ENCODE results near the gene ADPRH. TPM values are rescaled to one million over a fixed set of nuclear protein-coding genes. Genes with fewer than 3 reads are reported as not detected.
A peak's percentile ranks its signal among the peaks of the same experiment; 100 is the strongest.

ADPRH gene
- polyA plus RNA-seq, 1 donor, result 6.3 TPM

DNA sequence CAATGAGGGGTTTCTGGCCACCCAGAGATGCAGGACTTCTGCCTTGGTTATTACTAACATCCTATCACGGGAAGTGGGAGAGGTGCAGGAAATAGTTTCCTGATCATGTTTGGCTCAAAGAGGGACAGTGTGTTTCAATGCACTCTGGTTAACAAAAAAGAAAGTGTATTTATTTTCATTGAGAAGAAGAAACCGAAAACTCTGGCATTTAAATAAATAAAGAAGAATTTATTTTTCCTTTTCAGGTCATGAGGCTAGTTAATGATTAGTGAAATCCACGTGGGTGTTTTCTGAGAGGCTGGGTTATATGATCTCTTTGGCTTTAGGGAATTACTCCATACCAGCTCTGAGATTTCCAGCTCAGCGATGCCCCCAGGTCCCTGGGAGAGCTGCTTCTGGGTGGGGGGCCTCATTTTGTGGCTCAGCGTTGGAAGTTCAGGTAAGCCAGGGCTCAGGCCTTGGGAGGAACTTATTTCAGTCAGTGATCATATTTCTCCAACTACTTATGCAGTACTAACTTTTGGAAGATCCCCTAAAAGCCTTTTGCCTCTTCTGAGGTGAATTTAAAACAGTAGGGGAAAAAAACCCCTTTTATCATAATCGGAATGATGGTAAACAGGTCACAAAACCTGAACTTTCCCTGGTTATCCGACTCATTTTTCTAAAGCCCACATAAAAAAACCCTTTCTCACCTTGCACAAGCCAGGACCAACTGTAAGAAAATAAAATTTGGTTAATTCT is 18.4 kb downstream of the ADPRH start, which contains the start of gene PLA1A:
PLA1A (plus strand) TSS at position 338 of the 741 bp plus-strand sequence; CDS start at position 367, 29 bp downstream.
- peak; percentile 46 for DNase-seq

DNA sequence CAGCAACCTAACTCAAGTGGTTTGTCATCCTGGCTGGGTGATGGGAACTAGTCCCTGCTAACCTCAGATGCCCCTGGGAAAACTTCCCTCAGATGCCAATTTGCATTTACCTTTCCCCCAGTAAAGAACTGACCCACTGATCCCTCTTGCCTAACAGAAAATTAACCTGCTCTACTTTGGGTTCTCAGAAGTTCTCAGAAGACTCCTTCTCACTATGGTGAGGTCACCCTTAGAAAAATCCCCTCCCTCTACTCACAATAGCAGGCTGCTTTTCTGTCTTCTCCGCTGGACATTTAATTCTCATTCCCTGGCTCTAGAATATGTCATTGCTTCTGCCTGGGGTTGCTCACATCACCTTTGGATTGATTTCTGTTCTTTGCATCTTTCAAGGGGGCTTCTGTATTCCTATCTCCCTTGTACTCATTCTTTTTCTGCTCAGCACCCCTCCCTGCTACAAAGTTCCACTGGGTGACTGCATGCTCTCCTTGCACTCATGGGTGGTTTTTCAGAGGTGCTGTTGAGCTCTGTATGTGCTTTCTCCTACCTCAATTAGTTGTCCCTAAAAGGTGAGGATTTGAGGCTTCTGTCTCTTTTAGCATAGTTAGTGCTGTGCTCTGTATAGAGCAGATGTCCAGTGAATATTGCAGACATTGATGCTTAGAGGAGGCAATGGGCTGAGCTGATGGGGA is 19.3 kb downstream of the ADPRH start:
- DNase-seq, result no peak

DNA sequence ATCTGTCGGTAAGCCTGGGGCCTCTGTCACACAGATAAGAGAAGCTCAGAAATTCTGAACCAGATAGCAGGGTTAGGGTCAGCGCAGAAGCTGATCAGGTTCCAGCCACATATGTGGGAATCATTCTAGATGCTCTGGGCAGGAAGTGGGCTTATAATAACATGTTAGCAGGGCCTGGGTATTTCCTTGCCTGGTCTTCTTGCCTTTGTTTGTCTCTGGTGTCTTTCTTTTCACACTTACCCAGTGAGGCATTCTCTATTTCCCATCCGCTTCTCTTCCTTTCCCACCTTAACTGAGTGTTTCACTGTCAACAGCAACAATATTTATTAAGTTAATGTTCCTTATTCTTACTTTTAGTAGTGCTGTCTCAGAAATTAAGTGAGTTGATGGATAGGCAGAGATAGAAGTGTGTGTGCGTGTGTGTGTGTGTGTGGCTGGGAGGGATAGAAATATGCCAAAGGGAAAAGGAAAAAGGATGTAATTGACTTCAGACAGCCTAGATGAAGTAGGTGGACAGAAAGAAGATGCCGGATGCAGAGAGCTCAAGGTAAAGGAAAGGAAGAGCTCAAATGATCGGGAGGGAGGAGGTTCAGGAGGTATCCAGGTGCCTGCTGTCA is 20.4 kb downstream of the ADPRH start:
- DNase-seq, result no peak

DNA sequence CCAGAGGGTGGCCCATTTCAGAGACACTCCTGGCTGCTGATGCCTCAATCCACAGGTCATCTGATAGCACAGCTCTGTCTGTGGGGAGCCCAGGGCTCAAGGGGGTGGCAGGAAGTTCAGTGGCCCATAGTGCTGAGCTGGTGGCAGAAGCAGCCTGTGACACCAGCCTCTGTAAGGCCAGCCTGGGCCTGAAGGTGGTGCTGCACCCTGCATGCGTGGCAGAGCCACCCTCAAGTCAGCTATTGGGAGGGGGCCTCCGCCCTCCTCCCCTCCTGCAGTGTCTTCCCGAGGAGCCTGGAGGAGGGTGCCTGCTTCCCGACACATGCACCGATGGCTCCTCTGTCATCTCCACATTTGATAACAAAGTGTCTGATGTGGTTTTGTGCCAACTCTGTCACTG is 21.4 kb downstream of the ADPRH start:
- DNase-seq, result no peak

DNA sequence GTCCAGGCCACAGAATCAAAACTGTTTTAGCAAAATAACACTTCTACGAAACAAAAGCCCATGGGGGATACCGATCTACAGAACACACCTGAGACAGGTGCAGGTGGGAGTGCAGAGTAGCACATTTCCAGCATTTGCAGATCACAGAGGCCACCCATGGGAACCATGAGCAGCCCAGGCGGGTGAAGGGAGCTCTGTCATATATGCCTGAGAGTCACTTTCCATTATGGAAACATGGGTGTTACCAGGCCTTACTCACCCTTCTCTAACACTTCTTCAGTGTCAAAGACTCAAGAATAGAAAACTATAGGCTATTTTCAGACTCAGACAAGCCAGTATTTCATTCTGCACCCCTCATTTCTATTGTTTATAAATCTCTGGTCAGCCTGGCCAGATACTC is 21.9 kb downstream of the ADPRH start:
- no peak for DNase-seq

DNA sequence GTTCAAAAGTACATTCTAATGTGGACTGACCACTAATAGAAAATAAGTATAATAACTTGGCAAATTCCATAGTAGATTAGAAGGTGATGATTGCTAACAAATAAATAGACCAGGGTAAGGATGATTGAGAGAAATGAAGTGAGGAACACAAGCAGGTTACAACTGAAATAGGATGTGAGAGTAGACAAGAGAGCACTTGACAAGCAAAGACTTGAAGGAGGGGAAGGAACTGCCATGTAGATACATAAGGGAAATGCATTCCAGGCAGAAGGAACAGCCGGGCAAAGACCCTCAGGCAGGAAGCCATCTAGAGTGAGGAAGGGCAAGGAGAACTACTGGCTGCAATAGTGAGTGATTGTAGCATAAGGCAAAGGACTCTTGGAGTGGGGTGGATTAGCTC is 23.4 kb downstream of the ADPRH start:
- no peak for DNase-seq

DNA sequence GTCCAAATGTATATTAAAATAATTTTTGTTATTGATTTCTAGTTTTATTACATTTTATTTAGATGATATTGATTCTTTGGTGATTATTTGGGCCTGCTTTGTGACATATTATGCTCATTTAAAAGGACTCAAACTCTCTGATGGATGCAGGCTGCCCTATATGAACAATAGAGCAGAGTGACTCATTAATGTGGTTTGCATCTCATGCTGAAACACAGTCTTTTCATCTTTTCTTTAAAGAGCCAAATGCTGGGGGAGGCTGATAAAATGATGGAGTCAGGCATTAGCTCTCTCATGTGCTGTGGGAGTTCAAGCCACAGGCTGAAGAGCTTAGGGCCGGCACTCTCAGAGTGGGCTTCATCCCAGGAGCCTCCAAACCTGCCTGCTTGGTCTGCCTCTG is 25.6 kb downstream of the ADPRH start:
- no peak for DNase-seq

DNA sequence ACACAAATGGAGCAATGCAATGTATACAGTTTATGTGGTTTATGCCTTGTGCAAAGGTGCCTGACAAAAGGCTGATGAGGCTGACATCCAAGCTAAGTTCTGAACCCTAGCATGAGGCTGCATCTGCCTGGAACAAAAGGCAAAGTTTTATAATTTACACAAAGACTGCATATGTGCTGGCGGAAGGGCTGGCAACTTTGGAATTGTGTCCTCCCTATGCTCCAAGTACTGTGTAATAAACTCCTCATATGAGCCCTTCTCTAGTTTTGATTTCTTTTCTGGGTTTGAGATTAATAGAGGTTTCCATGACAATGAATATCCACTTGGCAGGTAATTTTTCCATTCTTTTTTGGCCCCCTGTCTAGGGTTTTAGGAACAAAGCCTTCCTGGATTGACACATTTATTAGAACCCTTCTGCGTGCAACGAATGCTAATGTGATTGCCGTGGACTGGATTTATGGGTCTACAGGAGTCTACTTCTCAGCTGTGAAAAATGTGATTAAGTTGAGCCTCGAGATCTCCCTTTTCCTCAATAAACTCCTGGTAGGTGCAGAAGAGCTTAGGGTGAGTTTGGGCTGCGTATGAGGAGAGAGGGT is 29.2 kb downstream of the ADPRH start:
- no peak for DNase-seq

DNA sequence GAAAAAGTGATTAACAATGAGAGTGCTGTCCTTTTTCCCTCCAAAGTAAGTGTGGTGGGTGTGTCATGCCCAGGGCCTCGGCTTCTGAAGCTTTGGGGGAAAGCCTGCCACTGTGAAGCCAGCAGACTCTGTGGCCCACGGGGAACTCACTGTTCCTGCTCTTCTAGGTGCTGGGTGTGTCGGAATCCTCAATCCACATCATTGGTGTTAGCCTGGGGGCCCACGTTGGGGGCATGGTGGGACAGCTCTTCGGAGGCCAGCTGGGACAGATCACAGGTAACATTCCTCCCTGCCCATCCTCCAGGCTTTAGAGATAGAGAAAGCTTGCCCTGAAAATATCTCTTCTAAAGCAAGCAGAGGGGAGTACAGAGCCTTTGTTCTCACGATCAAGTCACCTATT is 30.0 kb downstream of the ADPRH start:
- DNase-seq, result no peak

DNA sequence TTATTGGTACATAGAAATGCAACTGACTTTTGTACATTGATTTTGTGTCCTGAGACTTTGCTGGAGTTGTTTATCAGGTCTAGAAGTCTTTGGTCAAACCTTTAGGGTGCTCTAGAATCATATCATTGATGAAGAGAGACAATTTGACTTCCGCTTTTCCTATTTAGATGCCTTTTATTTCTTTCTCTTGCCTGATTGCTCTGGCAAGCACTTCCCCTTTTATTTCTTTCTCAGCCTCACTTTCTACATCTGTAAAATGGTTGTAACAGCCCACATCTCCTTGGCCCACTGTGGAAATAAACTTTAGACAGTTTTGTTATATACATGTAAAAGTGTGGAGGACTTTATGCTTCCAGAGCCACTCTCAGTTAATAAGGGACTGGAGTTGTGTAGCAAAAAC is 32.4 kb downstream of the ADPRH start:
- DNase-seq, result no peak

DNA sequence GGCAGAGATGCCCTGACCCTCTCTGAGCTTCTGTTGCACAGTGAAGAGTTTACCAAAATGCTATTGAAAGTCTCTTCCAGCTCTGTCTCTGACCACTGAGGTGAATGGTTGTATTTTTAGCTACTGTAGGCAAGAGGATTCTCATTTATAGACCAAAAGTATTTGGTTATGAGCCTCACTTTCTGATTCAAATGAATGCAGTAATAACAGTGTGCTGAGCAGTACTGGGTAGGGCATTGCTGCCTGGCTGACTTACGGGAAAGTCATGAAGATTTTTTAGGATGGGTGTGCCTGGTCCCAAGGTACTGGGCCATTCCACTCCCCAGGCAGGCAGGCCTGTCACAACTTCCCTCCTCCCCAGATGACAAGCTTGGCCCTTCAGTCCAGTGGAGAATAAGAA is 33.9 kb downstream of the ADPRH start:
- DNase-seq, result no peak

DNA sequence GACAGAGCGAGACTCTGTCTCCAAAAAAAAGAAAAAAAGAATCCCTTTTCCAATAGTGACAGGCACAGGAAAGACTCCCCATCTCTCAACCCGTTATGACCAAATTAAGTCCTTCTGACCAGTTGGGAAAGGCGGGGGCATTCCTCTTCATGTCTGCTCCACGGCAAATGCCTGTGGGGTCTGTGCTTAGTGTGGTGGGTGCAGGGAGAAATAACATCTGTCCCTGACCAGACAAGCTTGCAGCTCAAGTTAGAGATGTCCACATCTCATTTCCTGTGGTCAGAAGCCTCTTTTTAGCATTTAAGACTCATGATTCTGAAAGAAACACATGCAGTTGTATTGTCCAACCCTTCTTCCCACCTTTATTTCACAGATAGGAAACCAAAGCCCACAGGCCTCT is 34.6 kb downstream of the ADPRH start:
- no peak for DNase-seq

DNA sequence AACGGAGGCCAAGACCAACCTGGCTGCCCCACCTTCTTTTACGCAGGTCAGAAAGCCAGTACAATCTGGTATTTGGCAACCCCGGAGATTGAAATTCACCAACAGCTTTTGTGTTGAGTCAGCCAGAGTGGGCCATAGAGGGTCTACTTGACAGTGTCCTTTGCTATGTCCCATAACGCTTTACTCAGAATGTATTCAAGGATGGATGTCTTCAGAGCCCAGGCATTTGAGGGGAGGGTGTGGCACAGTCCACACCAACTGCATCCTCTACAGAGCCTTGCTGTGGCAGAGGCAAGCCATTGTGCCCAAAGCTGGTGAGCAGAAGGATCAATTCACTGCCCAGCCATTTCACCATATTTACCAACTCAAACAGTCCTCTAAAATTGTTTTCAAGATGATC is 36.8 kb downstream of the ADPRH start:
- no peak for DNase-seq

DNA sequence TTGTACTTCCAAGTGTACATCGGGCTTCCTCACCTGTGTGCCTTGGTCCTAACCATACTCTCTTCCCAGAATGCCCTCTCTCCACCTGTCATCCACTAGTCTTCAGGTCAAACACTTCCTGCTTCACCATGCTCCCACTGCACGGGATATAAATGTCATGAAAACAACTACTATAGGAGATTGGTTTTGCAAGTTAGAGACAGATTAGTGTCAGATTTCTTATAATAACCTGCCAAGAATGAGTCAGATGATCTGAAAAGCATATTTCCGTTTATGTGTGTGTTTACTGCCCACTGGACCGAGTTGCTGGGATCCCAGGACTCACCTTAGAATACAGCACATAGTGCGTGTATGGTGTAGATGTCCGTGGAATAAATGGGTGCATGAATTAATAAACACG is 39.8 kb downstream of the ADPRH start:
- DNase-seq, result no peak

DNA sequence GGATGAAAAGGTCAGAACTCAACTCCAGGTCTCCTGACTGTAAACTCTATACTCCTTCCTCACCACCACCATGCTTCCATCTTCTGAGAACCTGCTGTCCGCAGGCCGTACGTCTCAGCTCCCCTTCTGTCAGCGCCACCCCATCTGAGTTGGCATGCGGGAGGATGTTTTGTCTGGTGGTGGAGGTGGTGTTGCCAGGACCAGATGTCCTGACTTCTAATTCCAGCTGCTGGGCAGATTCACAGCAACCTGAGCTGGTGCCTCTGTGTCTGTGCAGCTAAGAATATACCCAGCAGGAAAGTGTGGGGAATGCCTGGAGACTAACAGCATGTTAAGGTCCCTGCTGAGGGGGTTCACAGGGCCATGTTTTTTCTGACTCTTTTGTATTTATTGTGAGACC is 41.6 kb downstream of the ADPRH start:
- DNase-seq, result no peak

DNA sequence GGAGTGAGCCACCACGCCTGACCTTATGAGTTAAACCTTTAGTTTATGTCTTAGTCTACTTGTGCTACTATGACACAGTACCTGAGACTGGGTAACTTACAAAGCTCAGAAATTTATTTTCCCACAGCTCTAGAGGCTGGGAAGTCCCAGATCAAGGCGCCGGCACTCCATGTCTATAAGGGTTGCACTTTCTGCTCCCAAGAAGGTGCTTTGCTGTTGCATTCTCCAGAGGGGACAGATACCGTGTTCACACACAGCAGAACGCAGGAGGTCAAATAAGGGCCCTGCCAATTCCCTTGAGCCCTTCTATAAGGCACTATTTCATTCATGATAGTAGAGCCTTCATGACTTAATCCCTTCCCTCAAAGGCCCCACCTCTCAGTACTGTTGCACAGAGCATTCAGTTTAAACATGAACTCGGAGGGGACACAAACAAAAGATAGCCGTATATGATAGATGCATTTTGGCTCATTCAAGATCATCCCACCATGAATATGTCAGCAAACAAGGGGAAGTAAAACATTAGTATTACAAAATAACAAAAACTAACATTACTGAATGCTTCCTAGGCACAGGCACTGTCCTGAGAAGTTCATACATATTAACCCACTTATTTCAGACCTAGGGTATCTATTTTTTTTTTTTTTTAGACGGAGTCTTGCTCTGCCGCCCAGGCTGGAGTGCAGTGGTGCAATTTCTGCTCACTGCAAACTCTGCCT is 44.9 kb downstream of the ADPRH start:
- no peak for DNase-seq

DNA sequence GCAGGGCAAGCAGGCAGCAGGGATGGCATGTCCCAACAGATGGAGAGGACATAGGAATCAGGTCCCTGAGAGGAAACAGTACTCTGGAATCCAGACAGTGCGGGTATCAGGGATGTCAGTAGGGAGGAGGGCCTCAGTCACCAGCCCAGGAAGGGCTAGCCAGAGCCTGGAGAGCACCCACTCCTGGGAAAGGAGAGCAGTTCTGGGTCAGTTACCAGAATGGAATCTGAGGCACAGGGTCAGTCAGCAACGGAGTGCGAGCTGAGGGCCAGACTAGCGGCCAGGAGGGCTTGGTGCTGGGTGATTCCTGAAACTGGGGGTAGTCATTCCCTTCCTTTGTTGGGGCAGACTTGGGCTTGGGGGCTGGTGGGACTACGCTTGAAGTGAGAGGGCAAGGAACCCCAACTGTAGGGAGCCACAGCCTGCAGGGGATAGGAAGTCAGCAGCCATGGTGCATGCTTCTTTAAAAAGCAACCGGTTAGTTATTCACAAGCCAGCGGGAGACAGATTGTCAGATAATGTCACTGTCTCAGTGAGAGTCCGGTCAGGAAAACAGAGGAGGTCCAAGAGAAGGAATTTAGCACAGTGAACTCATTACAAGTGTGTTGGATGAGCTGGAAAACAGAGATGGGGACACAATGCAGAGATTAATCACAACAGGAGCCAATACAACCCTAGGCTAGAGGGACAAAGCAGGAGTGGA is 46.3 kb downstream of the ADPRH start:
- no peak for DNase-seq

DNA sequence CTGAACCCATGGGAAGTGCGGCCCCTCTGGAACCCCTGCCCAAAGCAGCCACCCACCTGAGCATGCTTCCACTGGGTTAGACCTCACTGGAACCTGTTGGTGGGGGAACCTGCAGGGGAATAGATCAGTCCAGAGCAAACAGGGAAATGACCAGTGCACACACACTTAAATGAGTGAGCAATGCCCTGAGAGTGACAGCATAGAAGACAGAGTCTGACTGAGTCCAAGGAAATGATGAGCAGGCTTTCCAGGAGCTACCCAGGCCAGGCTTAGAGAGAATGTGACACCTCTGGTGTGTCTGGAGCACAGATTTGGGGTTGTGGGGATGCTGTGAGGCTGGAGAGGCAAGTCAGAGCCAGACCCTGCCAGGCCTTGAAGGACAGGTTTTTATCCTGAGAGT is 46.9 kb downstream of the ADPRH start:
- no peak for DNase-seq

DNA sequence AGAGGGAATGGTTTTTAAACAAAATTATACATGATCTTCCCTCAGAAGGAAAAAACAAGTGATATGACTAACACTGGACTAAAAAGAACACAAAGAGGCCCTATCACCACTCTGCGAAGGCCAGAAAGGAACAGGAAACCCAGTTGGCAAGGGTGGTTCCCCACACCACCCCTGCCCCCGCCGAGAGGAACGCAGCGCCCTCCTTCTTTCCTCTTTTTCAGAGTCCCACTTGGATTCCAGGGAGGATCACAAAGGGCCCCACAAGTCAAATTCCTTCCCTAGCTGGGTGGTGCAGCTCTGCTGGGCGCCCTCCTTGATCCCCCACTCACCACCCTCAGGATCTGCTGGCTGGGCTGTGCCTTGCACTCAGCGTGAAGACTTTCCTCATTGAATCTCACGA is 48.2 kb downstream of the ADPRH start:
- DNase-seq, result no peak

DNA sequence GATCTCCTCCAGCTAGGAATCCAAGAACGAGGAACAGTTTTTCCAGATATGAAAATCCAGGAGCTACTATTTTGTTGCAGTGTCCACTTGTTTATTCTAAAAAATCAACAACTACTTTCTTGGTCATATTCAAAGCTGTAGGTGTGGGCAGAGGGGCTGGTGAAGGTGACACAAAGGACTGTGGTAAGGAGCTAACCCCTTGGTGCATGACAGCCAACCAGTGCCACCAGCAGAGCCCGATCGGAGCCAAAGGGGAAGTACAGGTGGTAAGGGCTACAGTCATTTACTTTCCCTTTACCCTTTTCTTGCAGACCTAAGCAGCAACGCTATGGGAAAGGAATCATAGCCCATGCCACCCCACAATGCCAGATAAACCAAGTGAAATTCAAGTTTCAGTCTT is 49.1 kb downstream of the ADPRH start:
- no peak for DNase-seq

DNA sequence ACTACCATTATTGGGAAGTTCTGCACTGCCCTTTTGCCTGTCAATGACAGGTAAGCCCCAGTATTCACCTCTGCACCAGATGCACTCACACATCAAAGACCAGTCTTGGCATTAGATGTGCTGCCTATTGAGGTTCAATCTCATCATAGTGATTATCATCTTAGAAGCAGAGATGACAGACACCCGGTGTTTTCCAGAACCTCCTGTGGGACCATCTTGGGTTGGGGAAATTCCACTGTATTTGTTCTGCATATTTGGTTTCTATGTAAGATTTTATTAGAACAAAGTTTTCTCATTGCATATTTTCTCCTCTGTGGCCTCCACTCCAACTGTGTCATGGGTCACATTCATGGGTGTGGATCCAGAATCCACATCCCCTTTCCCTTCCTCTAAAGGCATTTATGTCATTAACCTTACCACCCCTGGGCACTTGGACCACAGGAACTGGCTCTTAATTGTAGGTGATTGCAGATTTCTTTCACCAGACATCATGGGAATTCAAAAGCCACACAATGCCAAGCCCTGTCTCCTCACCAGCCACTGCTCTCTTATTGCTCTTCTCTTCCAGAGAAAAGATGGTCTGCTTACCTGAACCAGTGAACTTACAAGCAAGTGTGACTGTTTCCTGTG is 49.6 kb downstream of the ADPRH start:
- no peak for DNase-seq

Data from left kidney (tissue), 2 donors.